ENCODE results near the gene SOX10.
"Not testable (repeated sequence)": the region's sequence is repeated elsewhere in the genome, so short reads cannot be mapped to it uniquely, and the experiment has no call there.

DNA sequence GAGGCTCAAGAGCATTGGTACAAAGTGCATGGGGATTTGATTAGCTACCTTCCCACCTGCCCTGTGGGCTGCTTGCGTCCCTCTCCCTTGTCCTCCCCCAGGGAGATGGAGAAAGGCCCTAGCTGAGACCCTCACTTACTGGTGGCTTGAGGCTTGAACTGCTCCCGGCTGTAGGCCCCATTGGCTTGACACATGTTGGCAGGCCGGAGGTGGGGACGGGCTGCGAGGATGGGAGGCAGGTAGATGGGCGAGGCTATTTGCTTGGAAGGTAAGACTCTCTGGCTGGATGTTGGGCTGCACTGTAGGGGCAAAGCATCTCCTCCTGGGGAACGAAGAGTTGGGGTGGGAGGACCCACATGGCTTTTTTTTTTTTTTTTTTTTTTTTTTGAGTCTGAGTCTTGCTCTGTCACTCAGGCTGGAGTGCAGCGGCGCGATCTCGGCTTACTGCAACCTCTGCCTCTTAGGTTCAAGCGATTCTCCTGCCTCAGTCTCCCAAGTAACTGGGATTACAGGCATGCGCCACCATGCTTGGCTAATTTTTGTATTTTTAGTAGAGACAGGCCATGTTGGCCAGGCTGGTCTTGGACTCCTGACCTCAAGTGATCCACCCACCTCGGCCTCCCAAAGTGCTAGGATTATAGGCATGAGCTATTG lies 37.1 kb downstream of the SOX10 start:
- not testable (repeated sequence) for TF ChIP-seq EZH2 (IDR thresholded peaks at IDR 0.05; ENCODE audit: insufficient read depth, low read length)
- TF ChIP-seq, protein P1, sequence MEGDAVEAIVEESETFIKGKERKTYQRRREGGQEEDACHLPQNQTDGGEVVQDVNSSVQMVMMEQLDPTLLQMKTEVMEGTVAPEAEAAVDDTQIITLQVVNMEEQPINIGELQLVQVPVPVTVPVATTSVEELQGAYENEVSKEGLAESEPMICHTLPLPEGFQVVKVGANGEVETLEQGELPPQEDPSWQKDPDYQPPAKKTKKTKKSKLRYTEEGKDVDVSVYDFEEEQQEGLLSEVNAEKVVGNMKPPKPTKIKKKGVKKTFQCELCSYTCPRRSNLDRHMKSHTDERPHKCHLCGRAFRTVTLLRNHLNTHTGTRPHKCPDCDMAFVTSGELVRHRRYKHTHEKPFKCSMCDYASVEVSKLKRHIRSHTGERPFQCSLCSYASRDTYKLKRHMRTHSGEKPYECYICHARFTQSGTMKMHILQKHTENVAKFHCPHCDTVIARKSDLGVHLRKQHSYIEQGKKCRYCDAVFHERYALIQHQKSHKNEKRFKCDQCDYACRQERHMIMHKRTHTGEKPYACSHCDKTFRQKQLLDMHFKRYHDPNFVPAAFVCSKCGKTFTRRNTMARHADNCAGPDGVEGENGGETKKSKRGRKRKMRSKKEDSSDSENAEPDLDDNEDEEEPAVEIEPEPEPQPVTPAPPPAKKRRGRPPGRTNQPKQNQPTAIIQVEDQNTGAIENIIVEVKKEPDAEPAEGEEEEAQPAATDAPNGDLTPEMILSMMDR (IDR thresholded peaks at IDR 0.05; ENCODE audit: insufficient read depth, low read depth, low read length) = not testable (repeated sequence)

Measured in astrocyte (in vitro differentiated cells and primary cell).